PC-9 (cell line): ENCODE data around the gene ASB13. TPM values are rescaled to one million over a fixed set of nuclear protein-coding genes. Genes with fewer than 3 reads are reported as not detected.

ENCODE experiments used
- BruUV-seq: library from RNA; stranded (reverse); fragments of 400-500 nt; replicated peaks from 2 replicates; lab custom pipeline; 2021; lab: Mats Ljungman, UMichigan
- CTCF ChIA-PET: fragments of 300-600 bp; sonication (Branson Sonifier 250); formaldehyde crosslinking; loops from one replicate; lab custom pipeline; 2022; ENCODE audit warnings: antibody characterized with exemption; lab: Charles Lee
- POLR2A ChIA-PET: fragments of 300-600 bp; sonication (Branson Sonifier 250); formaldehyde crosslinking; loops from one replicate; lab custom pipeline; 2022; ENCODE audit warnings: antibody characterized with exemption; ENCODE audit not compliant: unreplicated experiment; lab: Charles Lee
- DNase-seq, 2 experiments: peaks; one replicate each; pipeline versions ENCODE4 v3.0.0 to v3.0.0-alpha.2; 2015 to 2022; ENCODE audit warnings: mixed read lengths in 1 of 2
- H2AFZ ChIP-seq: fragments of 200-600 bp; sonication (generic); 2 replicates; pipeline ENCODE4 v1.8.1; 2017; ENCODE audit warnings: antibody characterized with exemption
- H3F3A ChIP-seq: fragments of 200-600 bp; sonication (generic); 2 replicates; pipeline ENCODE4 v1.8.1; 2017; ENCODE audit warnings: antibody characterized with exemption, mild to moderate bottlenecking, low read depth; ENCODE audit not compliant: insufficient read depth
- H3K27ac ChIP-seq: fragments of 200-600 bp; sonication (generic); 2 replicates; pipeline ENCODE4 v1.6.1; 2016; ENCODE audit warnings: mixed run types
- H3K27me3 ChIP-seq: fragments of 200-600 bp; sonication (generic); 2 replicates; pipeline ENCODE4 v1.6.1; 2016; ENCODE audit warnings: low read depth, mixed run types; ENCODE audit not compliant: insufficient read depth
- H3K36me3 ChIP-seq: fragments of 200-600 bp; sonication (generic); 2 replicates; pipeline ENCODE4 v1.6.1; 2016; ENCODE audit warnings: low read depth, mixed run types
- H3K4me1 ChIP-seq: fragments of 200-600 bp; sonication (generic); replicated peaks from 2 replicates; pipeline ENCODE4 v1.6.1; 2016; ENCODE audit warnings: mixed run types; ENCODE audit not compliant: insufficient read depth
- H3K4me2 ChIP-seq: fragments of 200-600 bp; sonication (generic); 2 replicates; pipeline ENCODE4 v1.6.1; 2017; ENCODE audit warnings: mixed run types
- H3K4me3 ChIP-seq: fragments of 200-600 bp; sonication (generic); 2 replicates; pipeline ENCODE4 v1.6.1; 2016; ENCODE audit warnings: mixed run types
- H3K79me2 ChIP-seq: fragments of 200-600 bp; sonication (generic); 2 replicates; pipeline ENCODE4 v1.6.1; 2017; ENCODE audit warnings: low read depth, mixed run types
- H3K9me2 ChIP-seq: fragments of 200-600 bp; sonication (generic); 2 replicates; pipeline ENCODE4 v1.8.1; 2017; ENCODE audit warnings: mild to moderate bottlenecking; ENCODE audit not compliant: insufficient read depth
- H3K9me3 ChIP-seq: fragments of 200-600 bp; sonication (generic); 2 replicates; pipeline ENCODE4 v1.8.1; 2016; ENCODE audit warnings: low read depth; ENCODE audit not compliant: insufficient read depth
- H4K20me1 ChIP-seq: fragments of 200-600 bp; sonication (generic); 2 replicates; pipeline ENCODE4 v1.8.1; 2017; ENCODE audit not compliant: insufficient read depth
- CTCF ChIP-seq: fragments of 200-600 bp; sonication (generic); conservative IDR thresholded peaks from 2 replicates; pipeline ENCODE4 v1.6.1; 2017; ENCODE audit warnings: mixed run types, antibody characterized with exemption, mild to moderate bottlenecking, moderate library complexity
- EZH2 ChIP-seq: fragments of 200-600 bp; sonication (generic); IDR thresholded peaks from 2 replicates; pipeline ENCODE4 v1.8.0; 2017; ENCODE audit warnings: antibody characterized with exemption, low read depth
- intact Hi-C: fragments of 100-400 bp; cut with micrococcal nuclease; formaldehyde crosslinking; loops from one replicate; pipeline ENCODE4 v1.10.0; 2022; ENCODE audit not compliant: unreplicated experiment
- total RNA-seq: library from RNA; stranded (reverse); gene quantifications from 2 replicates; pipeline ENCODE4 v1.2.3, GENCODE V29; 2021

The ASB13 gene
- total RNA-seq, 1 experiment from 2014 or later: 22.2 TPM

GRCh38 chr10:5625992-5626777 is 40.2 kb downstream of the ASB13 start:
- TF ChIP-seq EZH2 (no peak), CTCF (no peak)
- Histone ChIP-seq H3K27ac (no peak overlapping the region), H2AFZ (no peak overlapping the region), H3K4me3 (no peak overlapping the region), H3K4me2 (no peak overlapping the region), H3K9me3 (no peaks in the 10 kb centered on the region), H3K27me3 (no peaks in the 10 kb centered on the region), H3K36me3 (no peaks in the 10 kb centered on the region), H3K9me2 (no peaks in the 10 kb centered on the region), H3K79me2 (no peaks in the 10 kb centered on the region), H3K4me1 (peaks cover 20% of the 10 kb centered on the region), H3F3A (peaks cover 14% of the 10 kb centered on the region), H4K20me1 (no peaks in the 10 kb centered on the region)
- ChIA-PET POLR2A (no interaction called here), CTCF (no interaction called here)
- intact Hi-C loops: no loop called here
- BruUV-seq: no TSS peak
- DNase-seq: no peak

DNA sequence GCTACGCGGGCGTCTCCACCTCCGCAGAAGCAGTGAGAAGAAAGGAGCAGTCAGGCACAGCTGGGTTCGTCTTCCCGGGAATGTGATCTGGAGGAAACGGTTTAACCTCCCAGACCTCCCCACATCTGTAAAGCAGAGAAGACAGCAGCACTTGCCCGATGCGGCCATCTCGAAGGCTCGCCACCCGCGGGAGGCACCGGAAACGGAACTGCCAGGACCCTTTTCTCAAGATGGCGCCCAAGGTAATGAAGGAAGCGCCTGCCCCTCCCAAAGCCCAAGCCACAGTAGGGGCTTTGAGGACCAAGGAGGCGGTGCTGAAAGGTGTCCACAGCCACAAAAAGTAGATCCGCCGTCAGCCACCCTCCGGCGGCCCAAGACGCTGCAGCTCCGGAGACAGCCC is 41.7 kb downstream of the ASB13 start:
- Histone ChIP-seq H2AFZ (no peak overlapping the region), H3K4me3 (no peak overlapping the region), H3K9me3 (no peaks in the 10 kb centered on the region), H3K27ac (no peak overlapping the region), H3K9me2 (no peaks in the 10 kb centered on the region), H3K4me1 (peaks cover 20% of the 10 kb centered on the region), H3K27me3 (no peaks in the 10 kb centered on the region), H3F3A (peaks cover 14% of the 10 kb centered on the region), H3K4me2 (no peak overlapping the region), H3K79me2 (no peaks in the 10 kb centered on the region), H3K36me3 (no peaks in the 10 kb centered on the region), H4K20me1 (no peaks in the 10 kb centered on the region)
- ChIA-PET POLR2A (no interaction called here), CTCF (no interaction called here)
- DNase-seq: no peak
- intact Hi-C loops: no loop called here
- no TSS peak for BruUV-seq
- TF ChIP-seq CTCF: no peak

DNA sequence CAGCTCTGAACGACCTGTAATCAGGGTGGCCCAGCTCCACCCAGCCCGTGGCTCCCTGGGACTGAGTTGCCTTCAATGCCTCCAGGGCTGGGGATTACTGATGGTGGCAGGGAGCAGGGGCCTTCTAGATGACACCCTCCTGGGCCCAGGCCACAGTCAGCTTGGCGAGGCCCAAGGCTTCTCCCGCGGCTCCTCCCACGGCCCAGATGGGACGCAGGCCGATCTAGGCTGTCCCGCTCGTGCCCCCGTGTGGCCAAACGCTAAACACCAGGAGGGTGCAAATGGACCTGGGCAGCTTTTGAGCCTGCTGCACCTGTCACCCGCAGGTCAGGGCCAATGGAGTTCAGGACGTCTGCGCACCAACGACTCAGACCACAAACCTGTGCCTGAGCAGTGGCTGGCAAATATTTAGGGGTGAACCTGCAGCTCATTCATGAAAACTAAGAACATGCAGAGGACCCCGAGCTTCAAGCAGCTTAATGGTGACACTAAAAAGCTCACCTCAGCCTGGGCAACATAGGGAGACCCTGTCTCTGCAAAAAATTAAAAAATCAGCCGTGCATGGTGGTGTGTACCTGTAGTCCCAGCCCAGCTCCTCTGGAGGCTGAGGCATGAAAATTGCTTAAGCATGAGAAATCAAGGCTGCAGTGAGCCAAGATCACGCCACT is 43.2 kb downstream of the ASB13 start:
- peaks cover 20% of the 10 kb centered on the region for H3K4me1 ChIP-seq
- H3K79me2 ChIP-seq: no peaks in the 10 kb centered on the region
- no TSS peak for BruUV-seq
- CTCF ChIA-PET: interaction anchor here (0.5 to 2.2 kb wide), 15 partner anchors 18 to 809 kb away, joined by 3 to 8 read pairs (median 4); no protein-coding TSS in a partner anchor
- H3K27me3 ChIP-seq: no peaks in the 10 kb centered on the region
- H3K27ac ChIP-seq: peak overlapping the region; percentile 77
- POLR2A ChIA-PET: interaction anchor here (0.5 to 1.7 kb wide), 6 partner anchors 36 to 775 kb away, joined by 3 to 5 read pairs (median 4); no protein-coding TSS in a partner anchor
- no peaks in the 10 kb centered on the region for H3K9me2 ChIP-seq
- H4K20me1 ChIP-seq: no peaks in the 10 kb centered on the region
- intact Hi-C loops: loop anchor here (1.0 to 2.0 kb wide), 8 partner anchors 38 to 808 kb away; no protein-coding TSS in a partner anchor
- H3K4me2 ChIP-seq: peak overlapping the region; percentile 49
- no peak overlapping the region for H3K4me3 ChIP-seq
- no peak for TF ChIP-seq EZH2
- TF ChIP-seq CTCF: peak; percentile 84
- DNase-seq: peak; percentile 83 to 93
- no peaks in the 10 kb centered on the region for H3K9me3 ChIP-seq
- H2AFZ ChIP-seq: no peak overlapping the region
- H3F3A ChIP-seq: peaks cover 11% of the 10 kb centered on the region; the same call in 1 of the 2 replicates
- H3K36me3 ChIP-seq: no peaks in the 10 kb centered on the region
